HL-60 (cell line): ENCODE data around the gene CNRIP1.

ENCODE experiments used
- DNase-seq, 2 experiments: peaks; one replicate each; pipeline ENCODE4 v3.0.0-alpha.2; 2010 to 2020; ENCODE audit warnings: low read depth in 1 of 2, low spot score in 1 of 2
- H3K27ac ChIP-seq: fragments of 250-450 bp; sonication (Bioruptor Pico); replicated peaks from 2 replicates; pipeline ENCODE4 v1.5.1; 2020; ENCODE audit warnings: mild to moderate bottlenecking, moderate library complexity
- H3K27me3 ChIP-seq: fragments of 250-450 bp; sonication (Bioruptor Pico); 2 replicates; pipeline ENCODE4 v1.5.1; 2021; ENCODE audit warnings: mild to moderate bottlenecking, moderate library complexity; ENCODE audit not compliant: insufficient read depth, poor library complexity, severe bottlenecking
- H3K4me3 ChIP-seq: replicated peaks from 2 replicates; pipeline ENCODE4 v1.5.1; 2011; ENCODE audit warnings: mild to moderate bottlenecking, control low read depth, low read length; ENCODE audit not compliant: insufficient read depth
- GABPA ChIP-seq: IDR thresholded peaks from 2 replicates; pipeline ENCODE4 v1.6.1; 2012; ENCODE audit warnings: low read depth
- POLR2AphosphoS5 ChIP-seq: IDR thresholded peaks from 2 replicates; pipeline ENCODE4 v1.6.1; 2012; ENCODE audit warnings: low read depth
- REST ChIP-seq: IDR thresholded peaks from 2 replicates; pipeline ENCODE4 v1.6.1; 2012; ENCODE audit warnings: low read depth; ENCODE audit not compliant: insufficient replicate concordance
- SPI1 ChIP-seq: IDR thresholded peaks from 2 replicates; pipeline ENCODE4 v1.6.1; 2012; ENCODE audit warnings: low read depth, mild to moderate bottlenecking, borderline replicate concordance
- TF ChIP-seq, protein P1 (sequence below): IDR thresholded peaks from one replicate; pipeline ENCODE4 v1.5.1; 2011; ENCODE audit warnings: low read length, control low read depth, inconsistent platforms; ENCODE audit not compliant: insufficient read depth

CNRIP1 gene

DNA sequence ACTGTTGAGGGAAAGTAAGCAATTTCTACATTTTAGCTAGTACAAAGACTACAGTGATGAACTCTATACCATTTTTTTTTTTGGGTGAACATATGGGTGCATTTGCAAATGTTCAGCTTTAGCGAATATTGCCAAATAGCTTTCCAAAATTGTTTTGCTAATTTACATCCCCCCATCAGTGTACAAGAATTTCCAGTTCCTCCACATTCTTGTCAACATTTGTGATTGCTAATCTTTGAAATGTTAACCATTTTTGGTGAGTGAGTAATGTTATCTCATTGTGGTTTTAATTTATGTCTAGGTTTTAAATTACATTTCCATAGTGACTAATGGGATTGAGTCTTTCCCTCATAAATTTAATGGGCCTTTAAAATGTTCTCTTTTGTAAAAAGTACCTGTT is 16.4 kb upstream of the CNRIP1 start:
- no peak for TF ChIP-seq REST
- TF ChIP-seq, protein P1, sequence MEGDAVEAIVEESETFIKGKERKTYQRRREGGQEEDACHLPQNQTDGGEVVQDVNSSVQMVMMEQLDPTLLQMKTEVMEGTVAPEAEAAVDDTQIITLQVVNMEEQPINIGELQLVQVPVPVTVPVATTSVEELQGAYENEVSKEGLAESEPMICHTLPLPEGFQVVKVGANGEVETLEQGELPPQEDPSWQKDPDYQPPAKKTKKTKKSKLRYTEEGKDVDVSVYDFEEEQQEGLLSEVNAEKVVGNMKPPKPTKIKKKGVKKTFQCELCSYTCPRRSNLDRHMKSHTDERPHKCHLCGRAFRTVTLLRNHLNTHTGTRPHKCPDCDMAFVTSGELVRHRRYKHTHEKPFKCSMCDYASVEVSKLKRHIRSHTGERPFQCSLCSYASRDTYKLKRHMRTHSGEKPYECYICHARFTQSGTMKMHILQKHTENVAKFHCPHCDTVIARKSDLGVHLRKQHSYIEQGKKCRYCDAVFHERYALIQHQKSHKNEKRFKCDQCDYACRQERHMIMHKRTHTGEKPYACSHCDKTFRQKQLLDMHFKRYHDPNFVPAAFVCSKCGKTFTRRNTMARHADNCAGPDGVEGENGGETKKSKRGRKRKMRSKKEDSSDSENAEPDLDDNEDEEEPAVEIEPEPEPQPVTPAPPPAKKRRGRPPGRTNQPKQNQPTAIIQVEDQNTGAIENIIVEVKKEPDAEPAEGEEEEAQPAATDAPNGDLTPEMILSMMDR: no peak
- no peak for DNase-seq
- Histone ChIP-seq H3K27me3 (no peaks in the 10 kb centered on the region), H3K4me3 (no peak overlapping the region), H3K27ac (no peak overlapping the region)

- DNase-seq: no peak
- no peak overlapping the region for H3K27ac ChIP-seq
- H3K27me3 ChIP-seq: no peaks in the 10 kb centered on the region
- no peak overlapping the region for H3K4me3 ChIP-seq
- TF ChIP-seq POLR2AphosphoS5 (no peak), SPI1 (no peak), REST (no peak), GABPA (no peak)
- TF ChIP-seq, protein P1: no peak
Measured at GRCh38 chr2:68333931-68334330, 14.2 kb upstream of the CNRIP1 start.

- no peak overlapping the region for H3K27ac ChIP-seq
- H3K4me3 ChIP-seq: no peak overlapping the region
- no peaks in the 10 kb centered on the region for H3K27me3 ChIP-seq
- no peak for DNase-seq
- TF ChIP-seq, protein P1: no peak
- no peak for TF ChIP-seq GABPA
- TF ChIP-seq REST: no peak
- TF ChIP-seq SPI1: no peak
- TF ChIP-seq POLR2AphosphoS5: no peak
Measured at GRCh38 chr2:68333009-68333408, 13.3 kb upstream of the CNRIP1 start.
